Measurements from ENCODE around the gene CMPK1. TPM values are rescaled to one million over a fixed set of nuclear protein-coding genes. Genes with fewer than 3 reads are reported as not detected.

Gene CMPK1
- total RNA-seq, 1 experiment from 2014 or later, result 36.3 TPM

GRCh38 chr1:47361380-47361779 lies 27.8 kb downstream of the CMPK1 start:
- Mint-ChIP-seq H3K36me3 (no peaks in the 10 kb centered on the region), H3K27me3 (ENCODE audit: low read depth) (no peaks in the 10 kb centered on the region), H3K27ac (no peak overlapping the region), H3K9me3 (no peaks in the 10 kb centered on the region), H3K4me3 (no peak overlapping the region), H3K4me1 (no peaks in the 10 kb centered on the region)
- DNase-seq (ENCODE audit: low spot score), result no peak
- no peak for ATAC-seq
- POLR2A ChIA-PET, result no interaction called here
- no peak for TF ChIP-seq AFF4 (CRISPR knock-in tag; IDR thresholded peaks at IDR 0.05; ENCODE audit: borderline replicate concordance)
- TF ChIP-seq STAT6 (CRISPR knock-in tag; conservative IDR thresholded peaks at IDR 0.05; ENCODE audit: low read depth), result no peak
- no peak for TF ChIP-seq TEAD4 (CRISPR knock-in tag; IDR thresholded peaks at IDR 0.05)
- no peak for TF ChIP-seq MLX (CRISPR knock-in tag; IDR thresholded peaks at IDR 0.05)
- TF ChIP-seq ATF2 (CRISPR knock-in tag; IDR thresholded peaks at IDR 0.05; ENCODE audit: borderline replicate concordance, low read depth), result no peak
- TF ChIP-seq E2F4 (CRISPR knock-in tag; IDR thresholded peaks at IDR 0.05; ENCODE audit: borderline replicate concordance, low read depth), result no peak
- TF ChIP-seq TEAD1 (CRISPR knock-in tag; IDR thresholded peaks at IDR 0.05), result no peak
- TF ChIP-seq KAT7 (CRISPR knock-in tag; IDR thresholded peaks at IDR 0.05; ENCODE audit: borderline replicate concordance), result no peak
- no peak for TF ChIP-seq ZNF317 (CRISPR knock-in tag; IDR thresholded peaks at IDR 0.05; ENCODE audit: borderline replicate concordance, low read depth)
- TF ChIP-seq CBFB (CRISPR knock-in tag; IDR thresholded peaks at IDR 0.05; ENCODE audit: low read depth), result no peak
- no peak for TF ChIP-seq PRRX2 (CRISPR knock-in tag; IDR thresholded peaks at IDR 0.05)
- TF ChIP-seq CREB1 (CRISPR knock-in tag; IDR thresholded peaks at IDR 0.05), result no peak
- no peak for TF ChIP-seq USF2 (CRISPR knock-in tag; IDR thresholded peaks at IDR 0.05)
- no peak for TF ChIP-seq E2F5 (CRISPR knock-in tag; IDR thresholded peaks at IDR 0.05)
- no peak for TF ChIP-seq AR (CRISPR knock-in tag; IDR thresholded peaks at IDR 0.05)
- TF ChIP-seq RELA (CRISPR knock-in tag; IDR thresholded peaks at IDR 0.05; ENCODE audit: borderline replicate concordance), result no peak
- no peak for TF ChIP-seq CREM (CRISPR knock-in tag; IDR thresholded peaks at IDR 0.05)
- CTCF ChIA-PET, result interaction anchor here (1.8 kb wide), 1 partner anchor 76 kb away, joined by 7 read pairs; the partner anchor contains the start of gene FOXD2

Data from WTC11 (cell line).